Measurements from ENCODE around the gene KCNJ9.

Gene KCNJ9

GRCh38 chr1:160127865-160128523, 46.7 kb downstream of the KCNJ9 start:
- no peak for DNase-seq

GRCh38 chr1:160128636-160129035, 47.3 kb downstream of the KCNJ9 start:
- DNase-seq, result no peak

- no peak for DNase-seq
Measured at GRCh38 chr1:160129046-160129445, 47.7 kb downstream of the KCNJ9 start.

- DNase-seq, result no peak
Measured at GRCh38 chr1:160129558-160129957, 48.2 kb downstream of the KCNJ9 start.

- no peak for DNase-seq
Measured at GRCh38 chr1:160129966-160130365, 48.6 kb downstream of the KCNJ9 start.

- no peak for DNase-seq
Measured at GRCh38 chr1:160130486-160130885, 49.1 kb downstream of the KCNJ9 start.

- DNase-seq, result no peak
Measured at GRCh38 chr1:160130939-160131338, 49.6 kb downstream of the KCNJ9 start.

- DNase-seq, result no peak
Measured at GRCh38 chr1:160131803-160132565, 50.6 kb downstream of the KCNJ9 start.

GRCh38 chr1:160133990-160134770, 52.8 kb downstream of the KCNJ9 start:
- DNase-seq, result no peak

GRCh38 chr1:160134791-160135572, 53.6 kb downstream of the KCNJ9 start:
- no peak for DNase-seq

GRCh38 chr1:160136121-160136925, 55.0 kb downstream of the KCNJ9 start:
- DNase-seq, result no peak

- DNase-seq, result no peak
Measured at GRCh38 chr1:160136926-160137200, 55.5 kb downstream of the KCNJ9 start.

- DNase-seq, result no peak
Measured at GRCh38 chr1:160137216-160137862, 56.0 kb downstream of the KCNJ9 start.

- DNase-seq, result no peak
Measured at GRCh38 chr1:160139840-160140239, 58.5 kb downstream of the KCNJ9 start.

Data from CD4-positive, alpha-beta T cell treated with Interleukin-4 for 1 hour (primary cell).